Smooth muscle cell of the umbilical artery (primary cell): ENCODE results near the gene SLC7A1. TPM values are rescaled to one million over a fixed set of nuclear protein-coding genes. Genes with fewer than 3 reads are reported as not detected.

Experiments
- total RNA-seq: library from RNA; depleted of rRNA; stranded (reverse); fragments of >200 nt; gene quantifications from 2 replicates; pipeline ENCODE4 v1.2.3, GENCODE V29; 2014

SLC7A1 gene
- total RNA-seq, result 25.2 and 72.5 TPM in 2 replicates

GRCh38 chr13:29595380-29596063 lies at the start of gene SLC7A1:
Gene SLC7A1, minus strand, starts transcription at chr13:29595688. Its CDS starts 59,500 bp downstream, at chr13:29536188.

